ENCODE measurements around the gene ZCCHC10. TPM values are rescaled to one million over a fixed set of nuclear protein-coding genes. Genes with fewer than 3 reads are reported as not detected.

Gene ZCCHC10
- total RNA-seq, 4 donors from 2014 or later: 8.9 to 28.9 (median 18.5) TPM

DNA sequence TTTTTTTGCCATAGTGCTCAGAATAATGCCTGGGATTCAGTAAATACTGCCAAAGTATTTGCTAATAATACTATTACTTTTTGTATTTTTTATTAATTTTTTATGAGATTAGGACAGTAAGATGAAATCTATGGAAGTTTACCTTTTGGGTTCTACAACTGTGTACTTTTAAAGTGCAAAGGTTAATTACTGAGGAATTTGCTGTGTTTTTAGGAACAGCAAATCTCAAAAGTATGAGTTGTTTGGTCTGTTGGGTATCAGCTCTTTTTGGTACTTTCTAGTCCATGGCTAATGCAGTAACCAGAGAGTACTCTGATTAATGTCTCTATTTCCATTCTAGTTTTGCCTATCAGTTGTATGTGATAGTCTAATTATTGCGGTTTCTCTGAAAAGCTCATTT lies 30.5 kb upstream of the ZCCHC10 start:
- no peaks in the 10 kb centered on the region for H3K9me3 ChIP-seq
- no peaks in the 10 kb centered on the region for H3K27me3 ChIP-seq
- no peak for DNase-seq
- in situ Hi-C loops (cut with MboI; ENCODE audit: low sequenced_read_pairs in 4 of 4) (no loop called here), intact Hi-C loops (cut with DNase I; ENCODE audit: low total_unique reads) (no loop called here)
- TF ChIP-seq POLR2A (IDR thresholded peaks at IDR 0.05): no peak
- TF ChIP-seq, protein P1, sequence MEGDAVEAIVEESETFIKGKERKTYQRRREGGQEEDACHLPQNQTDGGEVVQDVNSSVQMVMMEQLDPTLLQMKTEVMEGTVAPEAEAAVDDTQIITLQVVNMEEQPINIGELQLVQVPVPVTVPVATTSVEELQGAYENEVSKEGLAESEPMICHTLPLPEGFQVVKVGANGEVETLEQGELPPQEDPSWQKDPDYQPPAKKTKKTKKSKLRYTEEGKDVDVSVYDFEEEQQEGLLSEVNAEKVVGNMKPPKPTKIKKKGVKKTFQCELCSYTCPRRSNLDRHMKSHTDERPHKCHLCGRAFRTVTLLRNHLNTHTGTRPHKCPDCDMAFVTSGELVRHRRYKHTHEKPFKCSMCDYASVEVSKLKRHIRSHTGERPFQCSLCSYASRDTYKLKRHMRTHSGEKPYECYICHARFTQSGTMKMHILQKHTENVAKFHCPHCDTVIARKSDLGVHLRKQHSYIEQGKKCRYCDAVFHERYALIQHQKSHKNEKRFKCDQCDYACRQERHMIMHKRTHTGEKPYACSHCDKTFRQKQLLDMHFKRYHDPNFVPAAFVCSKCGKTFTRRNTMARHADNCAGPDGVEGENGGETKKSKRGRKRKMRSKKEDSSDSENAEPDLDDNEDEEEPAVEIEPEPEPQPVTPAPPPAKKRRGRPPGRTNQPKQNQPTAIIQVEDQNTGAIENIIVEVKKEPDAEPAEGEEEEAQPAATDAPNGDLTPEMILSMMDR (IDR thresholded peaks at IDR 0.05 in 4 of 5, conservative IDR thresholded peaks at IDR 0.05 in 1 of 5): no peak
- no peak overlapping the region for H3K4me3 ChIP-seq
- no peak overlapping the region for H3K27ac ChIP-seq
- no peaks in the 10 kb centered on the region for H3K36me3 ChIP-seq
- no peak for ATAC-seq
- H3K4me1 ChIP-seq: peaks cover 24 to 30% of the 10 kb centered on the region in 2 donors

DNA sequence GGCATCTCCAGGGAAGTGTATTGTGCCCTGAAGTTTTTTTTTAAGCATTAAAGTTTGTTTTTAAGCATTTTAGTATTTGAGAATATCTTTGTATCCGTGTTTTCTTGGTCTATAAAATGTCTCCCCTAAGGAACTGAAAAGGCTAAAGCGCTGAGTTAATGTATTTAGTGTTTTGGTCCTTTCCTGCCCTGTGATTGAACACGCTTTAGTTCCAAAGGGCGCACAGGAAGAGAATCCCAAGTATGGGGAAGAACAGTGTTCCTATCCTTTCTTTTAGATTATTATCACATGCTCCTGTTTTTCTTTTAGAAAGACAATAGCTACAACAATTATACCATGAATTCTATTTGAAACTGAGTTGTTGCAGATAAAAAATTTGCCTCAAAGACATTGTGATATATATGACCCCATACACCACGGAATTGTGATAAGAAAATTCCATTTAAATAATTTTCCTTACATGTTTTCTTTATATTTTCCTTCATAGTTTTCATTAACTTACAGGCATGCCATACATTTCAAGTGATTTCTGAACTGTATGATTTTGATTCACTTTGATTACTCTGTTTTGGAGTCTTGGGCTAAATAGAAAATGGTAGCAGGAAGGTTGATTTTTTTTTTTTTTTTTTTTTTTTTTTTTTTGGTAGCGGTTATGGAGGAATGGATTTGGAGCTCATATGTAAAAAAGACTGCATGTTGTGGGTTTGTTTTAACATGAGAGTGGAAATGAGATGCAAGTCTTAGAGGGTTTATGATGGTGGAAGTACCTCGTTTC lies 28.5 kb upstream of the ZCCHC10 start:
- ATAC-seq (no peak), DNase-seq (no peak)
- H3K9me3 ChIP-seq: no peaks in the 10 kb centered on the region
- no peak overlapping the region for H3K27ac ChIP-seq
- H3K36me3 ChIP-seq: no peaks in the 10 kb centered on the region
- intact Hi-C loops (cut with DNase I; ENCODE audit: low total_unique reads): loop anchor here (5.0 kb wide), 1 partner anchor 223 kb away; the partner anchor contains the start of gene SHROOM1
- no peak for TF ChIP-seq POLR2A (IDR thresholded peaks at IDR 0.05)
- TF ChIP-seq, protein P1 (IDR thresholded peaks at IDR 0.05 in 4 of 5, conservative IDR thresholded peaks at IDR 0.05 in 1 of 5): no peak
- in situ Hi-C loops (cut with MboI; ENCODE audit: low sequenced_read_pairs in 4 of 4): no loop called here
- no peak overlapping the region for H3K4me3 ChIP-seq
- peaks cover 33 to 39% of the 10 kb centered on the region in 2 donors for H3K4me1 ChIP-seq
- H3K27me3 ChIP-seq: no peaks in the 10 kb centered on the region

DNA sequence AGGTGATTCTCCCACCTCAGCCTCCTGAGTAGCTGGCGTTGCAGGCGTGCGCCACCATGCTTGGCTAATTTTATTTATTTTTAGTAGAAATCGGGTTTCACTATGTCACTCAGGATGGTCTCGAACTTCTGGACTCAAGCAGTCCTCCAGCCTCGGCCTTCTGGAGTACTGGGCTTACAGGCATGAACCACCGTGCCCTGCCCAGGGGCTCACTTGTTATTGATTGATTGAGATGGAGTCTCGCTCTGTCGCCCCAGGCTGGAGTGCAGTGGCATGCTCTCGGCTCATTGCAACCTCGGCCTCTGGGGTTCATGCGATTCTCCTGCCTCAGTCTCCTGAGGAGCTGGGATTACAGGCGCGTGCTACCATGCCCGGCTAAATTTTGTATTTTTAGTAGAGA lies 27.1 kb upstream of the ZCCHC10 start:
- DNase-seq: no peak
- Histone ChIP-seq H3K9me3 (no peaks in the 10 kb centered on the region), H3K36me3 (no peaks in the 10 kb centered on the region), H3K27ac (peak overlapping the region in 3 of 4 donors; percentile 97 to 100 (median 99)), H3K4me3 (peak overlapping the region; percentile 82 to 97 (median 94)), H3K27me3 (no peaks in the 10 kb centered on the region), H3K4me1 (peaks cover 45 to 53% of the 10 kb centered on the region in 2 donors)
- in situ Hi-C loops (cut with MboI; ENCODE audit: low sequenced_read_pairs in 4 of 4): no loop called here
- ATAC-seq: no peak
- intact Hi-C loops (cut with DNase I; ENCODE audit: low total_unique reads): loop anchor here (5.0 kb wide), 1 partner anchor 221 kb away; the partner anchor contains the start of gene SHROOM1
- TF ChIP-seq, protein P1 (IDR thresholded peaks at IDR 0.05 in 4 of 5, conservative IDR thresholded peaks at IDR 0.05 in 1 of 5): no peak
- no peak for TF ChIP-seq POLR2A (IDR thresholded peaks at IDR 0.05)

DNA sequence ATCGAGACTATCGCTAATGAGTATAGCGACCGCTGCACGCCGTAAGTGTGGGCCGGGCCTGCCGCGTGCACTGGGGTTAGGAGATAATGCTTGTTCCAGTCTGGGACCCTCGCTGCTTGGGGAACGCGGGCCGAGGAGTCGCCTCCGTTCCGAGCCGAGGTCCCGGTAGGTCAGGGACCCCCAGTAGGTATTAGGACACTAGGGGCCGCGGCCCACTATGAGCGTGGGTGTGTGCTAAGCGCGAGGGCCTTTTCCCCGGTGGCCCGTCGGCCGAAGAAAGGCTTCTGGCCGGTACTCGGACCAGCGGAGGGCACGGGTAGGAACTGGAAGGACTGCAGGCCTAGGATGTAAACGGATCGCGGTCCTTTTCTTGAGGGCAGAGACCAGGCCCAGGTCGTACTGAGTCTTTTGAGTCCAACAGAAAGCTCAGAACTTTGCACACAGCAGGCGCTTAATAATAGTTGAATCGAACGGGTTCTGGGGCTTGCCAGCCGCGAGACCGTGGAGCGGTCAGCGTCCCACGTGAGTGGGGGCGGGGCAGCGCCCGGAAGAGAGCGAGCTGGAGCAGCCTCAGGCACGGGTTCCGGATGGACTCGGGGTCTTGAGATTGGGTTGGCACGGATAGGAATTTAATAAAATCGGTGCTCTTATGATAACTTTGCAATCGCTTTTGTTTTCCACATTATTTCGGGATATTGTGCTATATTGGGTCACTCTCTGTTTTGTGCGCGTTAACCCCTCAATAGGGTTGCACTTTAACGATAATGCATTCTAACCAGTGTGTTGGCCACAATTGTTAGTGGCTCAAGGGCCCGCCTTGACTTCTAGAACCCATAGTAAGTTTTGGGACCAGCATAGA lies 26.2 kb upstream of the ZCCHC10 start:
- Histone ChIP-seq H3K36me3 (no peaks in the 10 kb centered on the region), H3K27ac (peak overlapping the region; percentile 92 to 100 (median 98)), H3K27me3 (no peaks in the 10 kb centered on the region), H3K4me1 (peaks cover 46 to 54% of the 10 kb centered on the region in 2 donors), H3K9me3 (no peaks in the 10 kb centered on the region), H3K4me3 (peak overlapping the region; percentile 82 to 97 (median 94))
- peak; percentile 22 to 49 for TF ChIP-seq POLR2A (IDR thresholded peaks at IDR 0.05)
- TF ChIP-seq, protein P1 (IDR thresholded peaks at IDR 0.05 in 4 of 5, conservative IDR thresholded peaks at IDR 0.05 in 1 of 5): no peak
- peak; percentile 19 to 33 for DNase-seq
- in situ Hi-C loops (cut with MboI; ENCODE audit: low sequenced_read_pairs in 4 of 4) (no loop called here), intact Hi-C loops (cut with DNase I; ENCODE audit: low total_unique reads) (loop anchor here (1.0 to 5.0 kb wide), 2 partner anchors 186 to 220 kb away; partner anchors contain the start of genes GDF9, SHROOM1 and UQCRQ)
- ATAC-seq: peak; percentile 9 to 18

All from gastrocnemius medialis (tissue), 4 donors.